Sigmoid colon (tissue), 4 donors: ENCODE measurements around the gene C1orf52.

Experiments
- EP300 ChIP-seq, 4 donors: sonication (generic); formaldehyde crosslinking; IDR thresholded peaks; one replicate each; pipeline ENCODE4 v1.6.1; 2017; ENCODE audit warnings: antibody characterized with exemption in 4 of 4
- POLR2A ChIP-seq, 2 donors: fragments of 450-650 bp; IDR thresholded peaks; one replicate each; pipeline ENCODE4 v1.6.1; 2016; ENCODE audit warnings: antibody characterized with exemption in 2 of 2, mild to moderate bottlenecking in 2 of 2, moderate library complexity in 2 of 2
- POLR2AphosphoS5 ChIP-seq, 4 donors: sonication (generic); formaldehyde crosslinking; IDR thresholded peaks; one replicate each; pipeline ENCODE4 v1.6.1; 2017; ENCODE audit warnings: antibody characterized with exemption in 4 of 4
- TF ChIP-seq, protein P1 (sequence below), 4 experiments: fragments of 450-650 bp in 3 of 4; fragments of 200-600 bp in 1 of 4; IDR thresholded peaks; one replicate each; pipeline ENCODE4 v1.5.1; 2016 to 2019; ENCODE audit warnings: antibody characterized with exemption in 4 of 4, mild to moderate bottlenecking in 3 of 4, moderate library complexity in 2 of 4

DNA sequence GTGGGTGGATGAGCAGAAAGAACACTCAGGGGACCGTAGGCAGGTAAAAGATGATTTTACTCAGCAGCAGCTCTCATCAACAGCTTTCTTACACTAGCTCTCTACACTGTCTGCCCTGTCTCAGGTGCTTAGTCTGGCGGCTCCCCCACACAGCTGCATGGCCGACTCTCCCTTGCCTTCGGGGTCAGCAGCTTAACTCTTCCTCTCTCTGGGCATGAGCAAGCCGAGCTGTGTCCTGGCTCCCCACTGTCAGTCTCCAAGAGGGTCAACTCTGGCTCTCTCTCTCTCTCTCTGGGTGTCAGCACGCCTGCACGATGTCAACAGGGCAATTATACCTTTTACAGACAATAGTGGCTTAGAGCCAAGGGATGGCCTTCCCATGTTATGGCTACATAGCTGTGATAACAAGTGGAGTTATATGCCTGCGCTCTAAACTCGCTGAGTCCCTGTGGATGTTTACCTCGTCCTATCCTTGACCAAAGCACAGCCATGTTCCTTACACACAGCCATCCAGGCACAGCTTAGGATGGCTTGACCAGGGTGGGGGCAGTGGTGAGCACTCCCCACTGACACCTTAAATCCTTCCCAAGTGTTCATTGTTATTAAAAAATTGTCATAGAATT is 20.1 kb upstream of the C1orf52 start:
- TF ChIP-seq, protein P1, sequence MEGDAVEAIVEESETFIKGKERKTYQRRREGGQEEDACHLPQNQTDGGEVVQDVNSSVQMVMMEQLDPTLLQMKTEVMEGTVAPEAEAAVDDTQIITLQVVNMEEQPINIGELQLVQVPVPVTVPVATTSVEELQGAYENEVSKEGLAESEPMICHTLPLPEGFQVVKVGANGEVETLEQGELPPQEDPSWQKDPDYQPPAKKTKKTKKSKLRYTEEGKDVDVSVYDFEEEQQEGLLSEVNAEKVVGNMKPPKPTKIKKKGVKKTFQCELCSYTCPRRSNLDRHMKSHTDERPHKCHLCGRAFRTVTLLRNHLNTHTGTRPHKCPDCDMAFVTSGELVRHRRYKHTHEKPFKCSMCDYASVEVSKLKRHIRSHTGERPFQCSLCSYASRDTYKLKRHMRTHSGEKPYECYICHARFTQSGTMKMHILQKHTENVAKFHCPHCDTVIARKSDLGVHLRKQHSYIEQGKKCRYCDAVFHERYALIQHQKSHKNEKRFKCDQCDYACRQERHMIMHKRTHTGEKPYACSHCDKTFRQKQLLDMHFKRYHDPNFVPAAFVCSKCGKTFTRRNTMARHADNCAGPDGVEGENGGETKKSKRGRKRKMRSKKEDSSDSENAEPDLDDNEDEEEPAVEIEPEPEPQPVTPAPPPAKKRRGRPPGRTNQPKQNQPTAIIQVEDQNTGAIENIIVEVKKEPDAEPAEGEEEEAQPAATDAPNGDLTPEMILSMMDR (IDR thresholded peaks at IDR 0.05) = no peak
- TF ChIP-seq POLR2AphosphoS5 (IDR thresholded peaks at IDR 0.05) (no peak), EP300 (IDR thresholded peaks at IDR 0.05) (no peak), POLR2A (IDR thresholded peaks at IDR 0.05) (no peak)
